Mesendoderm (in vitro differentiated cells): ENCODE measurements around the gene ZNF236.

Experiments
- DNase-seq: peaks from one replicate; pipeline ENCODE4 v3.0.0; 2013
- H2AK5ac ChIP-seq: 2 replicates; pipeline ENCODE4 v1.6.1; 2013; ENCODE audit warnings: low read length, inconsistent platforms
- H2BK120ac ChIP-seq: 2 replicates; pipeline ENCODE4 v1.6.1; 2013; ENCODE audit warnings: low read depth, mild to moderate bottlenecking, low read length, moderate library complexity, mixed read lengths
- H2BK15ac ChIP-seq: replicated peaks from 2 replicates; pipeline ENCODE4 v1.6.1; 2013; ENCODE audit warnings: low read depth, mild to moderate bottlenecking, moderate library complexity
- H2BK5ac ChIP-seq: 2 replicates; pipeline ENCODE4 v1.6.1; 2013; ENCODE audit warnings: low read length, inconsistent platforms
- H3K18ac ChIP-seq: 2 replicates; pipeline ENCODE4 v1.6.1; 2013; ENCODE audit warnings: mild to moderate bottlenecking, low read length, mixed read lengths
- H3K23ac ChIP-seq: one replicate; pipeline ENCODE4 v1.6.1; 2013; ENCODE audit warnings: low read length
- H3K27ac ChIP-seq: 2 replicates; pipeline ENCODE4 v1.5.1; 2013; ENCODE audit warnings: low read depth, mild to moderate bottlenecking, inconsistent platforms, low read length, moderate library complexity
- H3K27me3 ChIP-seq: 2 replicates; pipeline ENCODE4 v1.6.1; 2013; ENCODE audit warnings: low read length, control low read depth, mild to moderate bottlenecking, inconsistent platforms; ENCODE audit not compliant: insufficient read depth, poor library complexity
- H3K36me3 ChIP-seq: 2 replicates; pipeline ENCODE4 v1.6.1; 2013; ENCODE audit warnings: low read length, inconsistent platforms; ENCODE audit not compliant: control insufficient read depth, insufficient read depth
- H3K4ac ChIP-seq: one replicate; pipeline ENCODE4 v1.6.1; 2013; ENCODE audit warnings: low read depth, mild to moderate bottlenecking, low read length, moderate library complexity
- H3K4me1 ChIP-seq: 2 replicates; pipeline ENCODE4 v1.6.1; 2013; ENCODE audit warnings: low read depth, low read length, inconsistent platforms; ENCODE audit not compliant: control insufficient read depth
- H3K4me2 ChIP-seq: 2 replicates; pipeline ENCODE4 v1.6.1; 2013; ENCODE audit warnings: low read length
- H3K4me3 ChIP-seq: 2 replicates; pipeline ENCODE4 v1.5.1; 2013; ENCODE audit warnings: mild to moderate bottlenecking, low read length
- H3K56ac ChIP-seq: one replicate; pipeline ENCODE4 v1.6.1; 2013; ENCODE audit warnings: low read length
- H3K79me1 ChIP-seq: 2 replicates; pipeline ENCODE4 v1.6.1; 2013; ENCODE audit warnings: low read length, inconsistent platforms
- H3K79me2 ChIP-seq: 2 replicates; pipeline ENCODE4 v1.6.1; 2013; ENCODE audit warnings: mild to moderate bottlenecking, low read length; ENCODE audit not compliant: control insufficient read depth, insufficient read depth
- H3K9ac ChIP-seq: 2 replicates; pipeline ENCODE4 v1.6.1; 2013; ENCODE audit warnings: low read length, inconsistent platforms
- H4K5ac ChIP-seq: one replicate; pipeline ENCODE4 v1.6.1; 2013; ENCODE audit warnings: low read length
- H4K8ac ChIP-seq: one replicate; pipeline ENCODE4 v1.6.1; 2013; ENCODE audit warnings: low read depth, mild to moderate bottlenecking, control low read depth, low read length, moderate library complexity
- WGBS: extraction: QIAGEN DNeasy Blood & Tissue Kit; methylation state at CpG from one replicate; pipeline ENCODE4 v1.1.7; 2013; ENCODE audit warnings: low lambda C conversion rate, missing lambda C conversion rate; ENCODE audit not compliant: insufficient coverage; ENCODE audit errors: extremely low coverage; 5-methylcytosine and 5-hydroxymethylcytosine counted together

Gene ZNF236

DNA sequence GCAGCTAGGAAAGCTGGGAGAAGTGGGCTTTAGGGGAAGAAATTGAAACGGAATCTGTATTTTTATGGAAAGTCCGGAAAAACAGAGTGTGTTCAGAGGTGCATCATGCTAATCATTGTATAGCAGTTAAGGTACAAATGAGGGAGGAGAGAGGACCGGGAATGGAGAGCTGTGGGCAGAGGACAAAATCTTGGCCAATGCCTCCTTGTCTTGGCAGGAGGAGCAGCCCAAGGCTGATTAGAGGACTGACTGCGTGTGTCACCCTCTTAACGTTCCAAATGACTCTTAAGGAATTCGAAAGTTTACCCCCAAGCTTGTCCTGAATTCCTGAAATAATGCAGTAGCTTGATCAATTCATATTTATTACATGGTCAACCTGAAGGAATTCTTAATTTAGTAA, 81.0 kb downstream of the ZNF236 start:
- Histone ChIP-seq H2BK120ac (no peak overlapping the region), H3K79me2 (no peaks in the 10 kb centered on the region), H3K9ac (no peak overlapping the region), H2BK5ac (no peak overlapping the region), H3K56ac (no peak overlapping the region), H3K36me3 (no peaks in the 10 kb centered on the region), H4K5ac (no peak overlapping the region), H2AK5ac (no peak overlapping the region), H3K27me3 (no peaks in the 10 kb centered on the region), H3K4ac (no peak overlapping the region), H3K4me1 (no peaks in the 10 kb centered on the region), H3K79me1 (no peaks in the 10 kb centered on the region), H3K4me2 (no peak overlapping the region), H3K23ac (no peak overlapping the region), H3K27ac (no peak overlapping the region), H3K4me3 (no peak overlapping the region), H4K8ac (no peak overlapping the region), H2BK15ac (no peak overlapping the region), H3K18ac (no peak overlapping the region)
- DNase-seq, result no peak
- WGBS, result no CpG with 5 or more reads among the region's 6 CpGs

DNA sequence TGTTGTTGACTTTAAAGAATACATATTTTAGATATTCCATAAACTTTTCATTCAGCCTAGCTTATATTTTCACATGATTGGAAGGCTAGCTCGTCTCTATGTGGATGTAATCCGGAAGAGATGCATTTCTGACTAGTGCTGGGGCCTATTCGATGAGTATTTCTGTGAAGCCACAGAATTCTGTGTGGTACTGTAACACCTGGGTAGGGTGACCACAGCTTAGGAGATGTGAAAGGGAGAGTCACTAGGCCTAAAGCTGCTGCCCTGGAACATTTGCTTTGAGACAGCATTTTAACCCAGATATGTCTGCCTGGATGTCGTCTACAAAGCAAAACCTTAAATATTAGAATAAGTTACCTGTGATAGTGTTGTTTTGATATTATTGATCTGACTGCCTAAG, 83.5 kb downstream of the ZNF236 start:
- Histone ChIP-seq H4K8ac (no peak overlapping the region), H3K56ac (no peak overlapping the region), H3K4me2 (no peak overlapping the region), H3K4me3 (no peak overlapping the region), H3K36me3 (peaks cover 4% of the 10 kb centered on the region), H2BK120ac (no peak overlapping the region), H4K5ac (no peak overlapping the region), H2BK15ac (no peak overlapping the region), H3K4ac (no peak overlapping the region), H3K23ac (no peak overlapping the region), H2BK5ac (no peak overlapping the region), H3K27me3 (no peaks in the 10 kb centered on the region), H3K18ac (no peak overlapping the region), H3K79me1 (no peaks in the 10 kb centered on the region), H3K79me2 (no peaks in the 10 kb centered on the region), H3K4me1 (no peaks in the 10 kb centered on the region), H2AK5ac (no peak overlapping the region), H3K27ac (no peak overlapping the region), H3K9ac (no peak overlapping the region)
- WGBS, result no CpG with 5 or more reads among the region's 4 CpGs
- no peak for DNase-seq

DNA sequence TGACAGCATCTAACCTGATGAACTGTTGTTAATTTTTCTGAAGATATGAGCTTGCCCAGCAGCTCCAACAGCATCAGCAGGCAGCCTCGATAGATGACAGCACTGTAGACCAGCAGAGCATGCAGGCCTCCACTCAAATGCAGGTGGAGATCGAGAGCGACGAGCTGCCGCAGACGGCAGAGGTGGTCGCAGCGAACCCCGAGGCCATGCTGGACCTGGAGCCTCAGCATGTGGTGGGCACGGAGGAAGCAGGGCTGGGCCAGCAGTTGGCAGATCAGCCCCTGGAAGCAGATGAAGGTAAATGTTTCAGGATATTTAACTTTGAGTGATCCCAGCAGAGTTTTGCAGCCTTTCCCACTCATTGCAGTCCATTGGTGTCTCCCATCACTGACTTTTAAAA, 85.9 kb downstream of the ZNF236 start:
- no peaks in the 10 kb centered on the region for H3K79me2 ChIP-seq
- H2BK120ac ChIP-seq, result no peak overlapping the region
- no peaks in the 10 kb centered on the region for H3K79me1 ChIP-seq
- H3K18ac ChIP-seq, result no peak overlapping the region
- no peaks in the 10 kb centered on the region for H3K4me1 ChIP-seq
- H3K56ac ChIP-seq, result no peak overlapping the region
- H3K36me3 ChIP-seq, result peaks cover 6% of the 10 kb centered on the region
- H4K5ac ChIP-seq, result no peak overlapping the region
- H4K8ac ChIP-seq, result no peak overlapping the region
- WGBS, result no CpG with 5 or more reads among the region's 10 CpGs
- H2BK5ac ChIP-seq, result no peak overlapping the region
- H3K27me3 ChIP-seq, result no peaks in the 10 kb centered on the region
- no peak overlapping the region for H3K4ac ChIP-seq
- no peak overlapping the region for H3K9ac ChIP-seq
- H3K27ac ChIP-seq, result no peak overlapping the region
- H3K23ac ChIP-seq, result no peak overlapping the region
- no peak for DNase-seq
- H3K4me3 ChIP-seq, result no peak overlapping the region
- H2BK15ac ChIP-seq, result no peak overlapping the region
- H2AK5ac ChIP-seq, result no peak overlapping the region
- no peak overlapping the region for H3K4me2 ChIP-seq

DNA sequence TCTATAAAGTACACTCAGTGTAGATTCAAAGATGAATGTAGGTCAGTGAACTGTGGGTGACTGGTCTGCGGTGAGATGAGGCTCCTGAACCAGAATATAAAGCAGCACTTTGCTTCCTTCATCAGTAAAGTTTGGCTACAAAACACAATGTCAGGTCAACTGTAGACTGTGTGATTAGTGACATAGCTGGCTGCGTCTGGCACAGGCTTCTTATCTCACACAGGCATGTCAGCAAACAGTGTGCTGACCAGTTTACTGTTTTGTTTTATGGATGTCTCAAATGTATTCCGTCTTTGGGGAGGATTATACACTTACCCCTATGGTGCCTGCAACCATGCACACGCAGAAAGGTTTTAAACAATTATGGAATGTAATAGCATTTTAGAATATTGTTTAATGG, 87.1 kb downstream of the ZNF236 start:
- H3K27ac ChIP-seq, result no peak overlapping the region
- H3K56ac ChIP-seq, result no peak overlapping the region
- H3K79me1 ChIP-seq, result no peaks in the 10 kb centered on the region
- H3K36me3 ChIP-seq, result peaks cover 8% of the 10 kb centered on the region
- WGBS, result no CpG with 5 or more reads among the region's 4 CpGs
- no peak for DNase-seq
- H3K9ac ChIP-seq, result no peak overlapping the region
- no peak overlapping the region for H3K18ac ChIP-seq
- no peak overlapping the region for H3K4me2 ChIP-seq
- no peak overlapping the region for H4K8ac ChIP-seq
- H2AK5ac ChIP-seq, result no peak overlapping the region
- H3K4ac ChIP-seq, result no peak overlapping the region
- no peak overlapping the region for H3K23ac ChIP-seq
- no peaks in the 10 kb centered on the region for H3K79me2 ChIP-seq
- no peaks in the 10 kb centered on the region for H3K4me1 ChIP-seq
- no peak overlapping the region for H2BK120ac ChIP-seq
- H3K4me3 ChIP-seq, result no peak overlapping the region
- no peak overlapping the region for H2BK5ac ChIP-seq
- H2BK15ac ChIP-seq, result no peak overlapping the region
- H3K27me3 ChIP-seq, result no peaks in the 10 kb centered on the region
- H4K5ac ChIP-seq, result no peak overlapping the region

DNA sequence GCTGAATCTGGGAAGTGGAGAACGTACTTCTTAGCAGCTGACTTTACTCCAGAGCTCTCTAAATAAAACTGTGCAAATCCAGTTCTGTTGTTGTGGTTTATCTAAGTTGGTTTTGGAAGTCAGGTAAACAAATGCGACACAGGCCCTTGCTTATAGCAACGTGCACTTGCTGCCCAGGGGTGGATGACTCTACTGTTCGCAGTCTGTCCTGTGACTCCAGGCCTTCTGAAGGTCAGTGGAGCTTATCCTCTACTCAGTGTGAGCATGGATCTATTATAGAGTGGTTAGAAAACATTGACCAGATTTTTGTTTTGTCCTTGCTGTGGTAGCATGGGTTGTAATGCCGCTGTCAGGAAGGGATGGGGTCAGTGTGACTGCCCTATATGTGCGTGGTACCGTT, 89.1 kb downstream of the ZNF236 start:
- no peak overlapping the region for H3K9ac ChIP-seq
- no peak overlapping the region for H3K27ac ChIP-seq
- no peak overlapping the region for H4K8ac ChIP-seq
- no peak overlapping the region for H2AK5ac ChIP-seq
- H3K79me2 ChIP-seq, result no peaks in the 10 kb centered on the region
- no peak overlapping the region for H2BK15ac ChIP-seq
- H3K4me3 ChIP-seq, result no peak overlapping the region
- WGBS, result no CpG with 5 or more reads among the region's 7 CpGs
- H2BK5ac ChIP-seq, result no peak overlapping the region
- no peak overlapping the region for H3K23ac ChIP-seq
- H4K5ac ChIP-seq, result no peak overlapping the region
- no peak overlapping the region for H2BK120ac ChIP-seq
- H3K56ac ChIP-seq, result no peak overlapping the region
- no peaks in the 10 kb centered on the region for H3K27me3 ChIP-seq
- no peak for DNase-seq
- peaks cover 8% of the 10 kb centered on the region for H3K36me3 ChIP-seq
- H3K79me1 ChIP-seq, result no peaks in the 10 kb centered on the region
- H3K4me1 ChIP-seq, result no peaks in the 10 kb centered on the region
- H3K4me2 ChIP-seq, result no peak overlapping the region
- no peak overlapping the region for H3K4ac ChIP-seq
- no peak overlapping the region for H3K18ac ChIP-seq

DNA sequence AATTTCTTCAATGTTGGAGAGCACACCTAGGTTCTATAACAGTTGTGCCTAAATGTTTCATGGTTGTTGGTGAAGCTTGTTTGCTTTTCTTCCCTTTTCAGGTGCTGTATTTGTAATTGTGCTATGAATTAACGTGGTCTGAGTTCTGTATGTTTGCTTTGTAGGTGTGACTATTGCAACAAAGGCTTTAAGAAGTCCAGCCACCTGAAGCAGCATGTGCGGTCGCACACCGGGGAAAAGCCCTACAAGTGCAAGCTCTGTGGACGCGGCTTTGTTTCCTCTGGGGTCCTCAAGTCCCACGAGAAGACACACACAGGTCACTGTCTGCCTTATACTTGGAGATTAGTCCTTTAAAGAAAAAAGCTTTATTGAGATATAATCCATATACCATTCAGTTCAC, 91.2 kb downstream of the ZNF236 start:
- Histone ChIP-seq H3K27ac (no peak overlapping the region), H3K23ac (no peak overlapping the region), H3K4me1 (no peaks in the 10 kb centered on the region), H2BK120ac (no peak overlapping the region), H3K9ac (no peak overlapping the region), H4K8ac (no peak overlapping the region), H2BK5ac (no peak overlapping the region), H3K56ac (no peak overlapping the region), H3K4me3 (no peak overlapping the region), H4K5ac (no peak overlapping the region), H3K4ac (no peak overlapping the region), H2BK15ac (no peak overlapping the region), H3K18ac (no peak overlapping the region), H3K79me2 (no peaks in the 10 kb centered on the region), H2AK5ac (no peak overlapping the region), H3K27me3 (no peaks in the 10 kb centered on the region), H3K36me3 (peaks cover 8% of the 10 kb centered on the region), H3K79me1 (no peaks in the 10 kb centered on the region), H3K4me2 (no peak overlapping the region)
- no peak for DNase-seq
- no CpG with 5 or more reads among the region's 7 CpGs for WGBS
